CD4-positive, alpha-beta T cell treated with Interleukin-12 subunit alpha and Interleukin-12 subunit beta, for 1 hour (primary cell): ENCODE results near the gene CHSY1.

ENCODE experiments used
- DNase-seq: peaks from one replicate; pipeline ENCODE4 v3.0.0-alpha.2; 2020

Gene CHSY1

GRCh38 chr15:101210058-101210457, 41.8 kb downstream of the CHSY1 start:
- DNase-seq: no peak

- no peak for DNase-seq
Observed at GRCh38 chr15:101209285-101209845, 42.5 kb downstream of the CHSY1 start.

- no peak for DNase-seq
Observed at GRCh38 chr15:101207867-101208288, 44.0 kb downstream of the CHSY1 start.

GRCh38 chr15:101206176-101206591, 45.7 kb downstream of the CHSY1 start:
- peak; percentile 62 for DNase-seq

- DNase-seq: no peak
Observed at GRCh38 chr15:101204739-101205535, 46.9 kb downstream of the CHSY1 start.

- DNase-seq: no peak
Observed at GRCh38 chr15:101203607-101204189, 48.1 kb downstream of the CHSY1 start.

- DNase-seq: no peak
Observed at GRCh38 chr15:101203029-101203573, 48.7 kb downstream of the CHSY1 start.

- DNase-seq: no peak
Observed at GRCh38 chr15:101201411-101202174, 50.3 kb downstream of the CHSY1 start.

GRCh38 chr15:101200181-101200580, 51.7 kb downstream of the CHSY1 start:
- DNase-seq: no peak

GRCh38 chr15:101198800-101199199, 53.0 kb downstream of the CHSY1 start:
- no peak for DNase-seq

- DNase-seq: no peak
Observed at GRCh38 chr15:101198031-101198575, 53.7 kb downstream of the CHSY1 start.

- no peak for DNase-seq
Observed at GRCh38 chr15:101194546-101195125, 57.2 kb downstream of the CHSY1 start.

GRCh38 chr15:101193806-101194545, 57.9 kb downstream of the CHSY1 start:
- no peak for DNase-seq

GRCh38 chr15:101193120-101193644, 58.7 kb downstream of the CHSY1 start:
- DNase-seq: no peak

- DNase-seq: no peak
Observed at GRCh38 chr15:101192081-101192480, 59.8 kb downstream of the CHSY1 start.

GRCh38 chr15:101191242-101191641, 60.6 kb downstream of the CHSY1 start:
- DNase-seq: no peak

GRCh38 chr15:101190092-101190595, 61.7 kb downstream of the CHSY1 start:
- DNase-seq: no peak

- no peak for DNase-seq
Observed at GRCh38 chr15:101189409-101190091, 62.3 kb downstream of the CHSY1 start.

GRCh38 chr15:101188637-101189408, 63.0 kb downstream of the CHSY1 start:
- no peak for DNase-seq
